ENCODE results near the gene RAPGEF2. TPM values are rescaled to one million over a fixed set of nuclear protein-coding genes. Genes with fewer than 3 reads are reported as not detected.

The RAPGEF2 gene
- total RNA-seq, 1 experiment from 2014 or later: 37.1 TPM

DNA sequence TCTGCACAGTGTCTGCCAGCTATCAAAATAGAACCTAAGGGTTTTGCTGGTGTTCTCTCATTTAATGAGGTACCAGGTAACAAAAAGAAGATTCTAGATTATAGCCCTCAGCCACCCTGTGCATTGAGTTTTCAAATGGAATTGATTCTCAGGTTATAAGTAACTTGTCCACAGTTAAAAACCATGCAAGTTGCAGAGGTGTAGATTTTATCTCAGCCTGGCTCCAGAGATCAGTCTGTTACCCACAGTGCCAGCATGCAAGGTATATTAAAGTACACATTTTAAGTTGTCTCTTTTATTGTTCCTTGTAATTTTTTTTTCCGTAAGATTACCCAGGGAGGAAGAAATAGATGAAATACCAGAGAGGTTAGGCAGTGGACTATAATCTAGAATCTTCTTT, 59.7 kb downstream of the RAPGEF2 start:
- WGBS (ENCODE audit: extremely low coverage, insufficient read length, low lambda C conversion rate): no CpG with 5 or more reads among the region's 1 CpG
- Histone ChIP-seq H3T11ph (ENCODE audit: low read length) (no peak overlapping the region), H2AK5ac (ENCODE audit: insufficient read length, low read length) (no peak overlapping the region), H2BK120ac (ENCODE audit: low read depth, low read length, poor library complexity, severe bottlenecking) (no peak overlapping the region), H3K4me1 (ENCODE audit: insufficient read depth, low read length) (peaks cover 2% of the 10 kb centered on the region; the same call in 1 of the 2 replicates), H2BK12ac (ENCODE audit: insufficient read length, low read depth, low read length) (no peak overlapping the region), H3K14ac (ENCODE audit: insufficient read depth, low read length) (no peak overlapping the region), H4K5ac (ENCODE audit: insufficient read length, low read depth, low read length) (no peak overlapping the region), H3K9me3 (ENCODE audit: control insufficient read depth, low read depth, low read length) (no peaks in the 10 kb centered on the region), H3K27ac (ENCODE audit: insufficient read length, low read depth, low read length) (no peak overlapping the region), H4K8ac (replicated peaks; ENCODE audit: insufficient read length, low read depth, low read length) (no peak overlapping the region), H2BK20ac (ENCODE audit: low read depth, low read length, poor library complexity, severe bottlenecking) (no peak overlapping the region), H3K4me2 (ENCODE audit: insufficient read depth, insufficient read length, low read length) (no peak overlapping the region), H3K23me2 (ENCODE audit: insufficient read length, low read depth, low read length, poor library complexity, severe bottlenecking) (no peaks in the 10 kb centered on the region), H3K23ac (ENCODE audit: insufficient read length, low read depth, low read length) (no peak overlapping the region), H3K79me1 (ENCODE audit: insufficient read depth, low read depth, low read length, poor library complexity, severe bottlenecking) (peaks cover 2% of the 10 kb centered on the region), H2BK15ac (ENCODE audit: low read depth, low read length) (no peak overlapping the region), H2BK5ac (ENCODE audit: insufficient read length, low read length) (no peak overlapping the region), H3K56ac (ENCODE audit: insufficient read length, low read depth, low read length) (no peak overlapping the region), H3K27me3 (ENCODE audit: insufficient read depth, low read length) (no peaks in the 10 kb centered on the region), H3K9ac (ENCODE audit: extremely low read depth, insufficient read length, low read length) (no peak overlapping the region), H3K4ac (ENCODE audit: low read depth, low read length) (no peak overlapping the region), H4K20me1 (ENCODE audit: control insufficient read depth, insufficient read depth, insufficient read length) (no peaks in the 10 kb centered on the region), H3K79me2 (ENCODE audit: insufficient read depth, low read length) (peaks cover 10% of the 10 kb centered on the region; the same call in 1 of the 2 replicates), H2AFZ (ENCODE audit: low read length) (no peak overlapping the region), H3K18ac (ENCODE audit: insufficient read length, low read depth, low read length) (no peak overlapping the region), H4K91ac (ENCODE audit: insufficient read length, low read depth, low read length) (no peak overlapping the region)
- DNase-seq: no peak
- Mint-ChIP-seq H3K4me3 (no peak overlapping the region), H3K4me1 (peaks cover 17 to 27% of the 10 kb centered on the region in 2 experiments), H3K9me3 (no peaks in the 10 kb centered on the region; a peak in 1 of 5 replicates), H3K36me3 (ENCODE audit: insufficient read depth in 1 of 3, low read depth in 3 of 3) (peaks cover 0 to 2% (median 0%) of the 10 kb centered on the region in 3 experiments; a peak in 1 of 7 replicates), H3K27ac (peak overlapping the region in 1 of 3 experiments; percentile 20; a peak in 1 of 7 replicates), H3K27me3 (ENCODE audit: low read depth) (no peaks in the 10 kb centered on the region)
- TF ChIP-seq, protein P1, sequence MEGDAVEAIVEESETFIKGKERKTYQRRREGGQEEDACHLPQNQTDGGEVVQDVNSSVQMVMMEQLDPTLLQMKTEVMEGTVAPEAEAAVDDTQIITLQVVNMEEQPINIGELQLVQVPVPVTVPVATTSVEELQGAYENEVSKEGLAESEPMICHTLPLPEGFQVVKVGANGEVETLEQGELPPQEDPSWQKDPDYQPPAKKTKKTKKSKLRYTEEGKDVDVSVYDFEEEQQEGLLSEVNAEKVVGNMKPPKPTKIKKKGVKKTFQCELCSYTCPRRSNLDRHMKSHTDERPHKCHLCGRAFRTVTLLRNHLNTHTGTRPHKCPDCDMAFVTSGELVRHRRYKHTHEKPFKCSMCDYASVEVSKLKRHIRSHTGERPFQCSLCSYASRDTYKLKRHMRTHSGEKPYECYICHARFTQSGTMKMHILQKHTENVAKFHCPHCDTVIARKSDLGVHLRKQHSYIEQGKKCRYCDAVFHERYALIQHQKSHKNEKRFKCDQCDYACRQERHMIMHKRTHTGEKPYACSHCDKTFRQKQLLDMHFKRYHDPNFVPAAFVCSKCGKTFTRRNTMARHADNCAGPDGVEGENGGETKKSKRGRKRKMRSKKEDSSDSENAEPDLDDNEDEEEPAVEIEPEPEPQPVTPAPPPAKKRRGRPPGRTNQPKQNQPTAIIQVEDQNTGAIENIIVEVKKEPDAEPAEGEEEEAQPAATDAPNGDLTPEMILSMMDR (conservative IDR thresholded peaks at IDR 0.05): no peak
